GM19455 (cell line): Measurements from ENCODE around the gene RIC8B.

Experiments
- ATAC-seq: cut with Tn5 transposase; IDR thresholded peaks from one replicate; pipeline ENCODE4 v1.9.1; 2021; ENCODE audit not compliant: unreplicated experiment

RIC8B gene

GRCh38 chr12:106926657-106927056 lies 152.2 kb downstream of the RIC8B start:
- no peak for ATAC-seq

GRCh38 chr12:106934277-106934676 lies 159.8 kb downstream of the RIC8B start:
- no peak for ATAC-seq
